Colonic mucosa (tissue), 4 donors: Measurements from ENCODE around the gene SLC12A5. TPM values are rescaled to one million over a fixed set of nuclear protein-coding genes. Genes with fewer than 3 reads are reported as not detected.

ENCODE experiments used
- DNase-seq: peaks from one replicate; pipeline ENCODE4 v3.0.0-alpha.2; 2020
- H3K27ac ChIP-seq: fragments of 200-600 bp; one replicate; pipeline ENCODE4 v1.8.0; 2021
- H3K27me3 ChIP-seq: fragments of 200-600 bp; one replicate; pipeline ENCODE4 v1.8.0; 2021
- H3K36me3 ChIP-seq: fragments of 200-600 bp; one replicate; pipeline ENCODE4 v1.8.0; 2021
- H3K4me1 ChIP-seq: fragments of 200-600 bp; one replicate; pipeline ENCODE4 v1.8.0; 2021; ENCODE audit warnings: mild to moderate bottlenecking
- H3K4me3 ChIP-seq: fragments of 200-600 bp; one replicate; pipeline ENCODE4 v1.8.0; 2021
- H3K9ac ChIP-seq, 2 donors: one replicate each; pipeline ENCODE4 v1.7.0; 2013; ENCODE audit warnings: control low read depth in 2 of 2, low read depth in 2 of 2, low read length in 2 of 2
- H3K9me3 ChIP-seq: fragments of 200-600 bp; one replicate; pipeline ENCODE4 v1.8.0; 2021
- CTCF ChIP-seq: fragments of 200-600 bp; IDR thresholded peaks from one replicate; pipeline ENCODE4 v1.8.0; 2022; ENCODE audit warnings: antibody characterized with exemption, mild to moderate bottlenecking
- intact Hi-C: fragments of 100-400 bp; cut with DNase I; formaldehyde crosslinking; loops from one replicate; pipeline ENCODE4 v1.14.1; 2022
- total RNA-seq, 2 donors: library from RNA; stranded (reverse); fragmentation: NEBNext Ultra II Directional in 1 of 2; extraction: Animal tissue kit (Norgen Biotek cat#: 25700) in 1 of 2; gene quantifications; one replicate each; pipeline ENCODE4 v1.2.1, GENCODE V29; 2021
- donor health status: healthy.
- donor health status: DM: no; HTN: no; CAD: no.
- donor health status: DM: no; HTN: no; CAD: no.

SLC12A5 gene
- total RNA-seq, 2 donors from 2014 or later = 0.96 TPM; not detected in 1

- Histone ChIP-seq H3K36me3 (peaks cover 12% of the 10 kb centered on the region), H3K4me1 (no peaks in the 10 kb centered on the region), H3K27me3 (no peaks in the 10 kb centered on the region), H3K4me3 (no peak overlapping the region), H3K9ac (no peak overlapping the region), H3K9me3 (no peaks in the 10 kb centered on the region), H3K27ac (no peak overlapping the region)
- no peak for TF ChIP-seq CTCF
- no peak for DNase-seq
- intact Hi-C loops = no loop called here
Measured at GRCh38 chr20:46060301-46060881, 31.4 kb downstream of the SLC12A5 start.

- no peak for TF ChIP-seq CTCF
- Histone ChIP-seq H3K9me3 (no peaks in the 10 kb centered on the region), H3K36me3 (peaks cover 18% of the 10 kb centered on the region), H3K9ac (no peak overlapping the region), H3K27me3 (no peaks in the 10 kb centered on the region), H3K27ac (no peak overlapping the region), H3K4me3 (no peak overlapping the region), H3K4me1 (no peaks in the 10 kb centered on the region)
- no peak for DNase-seq
- intact Hi-C loops = no loop called here
Measured at GRCh38 chr20:46060975-46061374, 32.0 kb downstream of the SLC12A5 start.

- Histone ChIP-seq H3K9me3 (no peaks in the 10 kb centered on the region), H3K9ac (no peak overlapping the region), H3K4me1 (no peaks in the 10 kb centered on the region), H3K27ac (no peak overlapping the region), H3K4me3 (no peak overlapping the region), H3K27me3 (no peaks in the 10 kb centered on the region), H3K36me3 (peaks cover 29% of the 10 kb centered on the region)
- intact Hi-C loops = no loop called here
- TF ChIP-seq CTCF = no peak
- DNase-seq = no peak
Measured at GRCh38 chr20:46062151-46062550, 33.1 kb downstream of the SLC12A5 start.

- H3K27me3 ChIP-seq = no peaks in the 10 kb centered on the region
- no peak overlapping the region for H3K27ac ChIP-seq
- H3K4me3 ChIP-seq = no peak overlapping the region
- DNase-seq = no peak
- H3K9ac ChIP-seq = no peak overlapping the region
- intact Hi-C loops = no loop called here
- H3K36me3 ChIP-seq = peaks cover 31% of the 10 kb centered on the region
- TF ChIP-seq CTCF = no peak
- H3K4me1 ChIP-seq = no peaks in the 10 kb centered on the region
- no peaks in the 10 kb centered on the region for H3K9me3 ChIP-seq
Measured at GRCh38 chr20:46062621-46063020, 33.6 kb downstream of the SLC12A5 start.

- DNase-seq = no peak
- H3K27me3 ChIP-seq = no peaks in the 10 kb centered on the region
- H3K27ac ChIP-seq = no peak overlapping the region
- no peaks in the 10 kb centered on the region for H3K9me3 ChIP-seq
- no peak overlapping the region for H3K4me3 ChIP-seq
- H3K9ac ChIP-seq = no peak overlapping the region
- intact Hi-C loops = no loop called here
- H3K36me3 ChIP-seq = peaks cover 34% of the 10 kb centered on the region
- TF ChIP-seq CTCF = no peak
- H3K4me1 ChIP-seq = no peaks in the 10 kb centered on the region
Measured at GRCh38 chr20:46063151-46063550, 34.1 kb downstream of the SLC12A5 start.
